Left lung (tissue), 10 donors: ENCODE data around the gene IRX5. TPM values are rescaled to one million over a fixed set of nuclear protein-coding genes. Genes with fewer than 3 reads are reported as not detected.

Source experiments
- ATAC-seq: fragments of 200-7000 bp; cut with Tn5 transposase; one replicate; pipeline ENCODE4 v1.9.1; 2020; ENCODE audit warnings: moderate library complexity
- DNase-seq, 4 donors: peaks; one replicate each; pipeline ENCODE4 v3.0.0-alpha.2; 2013 to 2020
- H3K27ac ChIP-seq, 2 donors: fragments of 200-600 bp; sonication (generic) in 1 of 2; one replicate each; pipeline versions ENCODE4 v1.5.0 to v1.8.0; 2020 to 2021
- H3K27me3 ChIP-seq, 2 donors: fragments of 200-600 bp; sonication (generic) in 1 of 2; one replicate each; pipeline versions ENCODE4 v1.5.0 to v1.8.0; 2020 to 2021
- H3K36me3 ChIP-seq, 2 donors: fragments of 200-600 bp; sonication (generic) in 1 of 2; one replicate each; pipeline versions ENCODE4 v1.5.0 to v1.8.0; 2020 to 2021
- H3K4me1 ChIP-seq, 2 donors: fragments of 200-600 bp; one replicate each; pipeline ENCODE4 v1.8.0; 2021
- H3K4me3 ChIP-seq, 2 donors: fragments of 200-600 bp; sonication (generic) in 1 of 2; one replicate each; pipeline versions ENCODE4 v1.5.0 to v1.8.0; 2020 to 2021; ENCODE audit warnings: mild to moderate bottlenecking in 1 of 2
- H3K9me3 ChIP-seq, 2 donors: fragments of 200-600 bp; sonication (generic) in 1 of 2; one replicate each; pipeline versions ENCODE4 v1.5.0 to v1.8.0; 2020 to 2021
- CTCF ChIP-seq, 2 donors: fragments of 200-600 bp; sonication (generic) in 1 of 2; IDR thresholded peaks; one replicate each; pipeline versions ENCODE4 v1.5.0 to v1.8.0; 2021; ENCODE audit warnings: antibody characterized with exemption in 2 of 2
- intact Hi-C, 2 donors: fragments of 100-400 bp; cut with DNase I; formaldehyde crosslinking; loops; one replicate each; pipeline versions ENCODE4 v1.11.2 to v1.14.2; 2022
- polyA plus RNA-seq, 6 donors: library from polyadenylated mRNA; unstranded; fragments of 120-200 nt; gene quantifications; one replicate each; pipeline ENCODE4 v1.2.1, GENCODE V29; 2013; ENCODE audit not compliant: insufficient read length in 6 of 6
- total RNA-seq, 2 donors: library from RNA; stranded (reverse); fragmentation: NEBNext Ultra II Directional; extraction: Animal tissue kit (Norgen Biotek cat#: 25700); gene quantifications; one replicate each; pipeline ENCODE4 v1.2.1, GENCODE V29; 2021
- donor health status: DM: no; HTN: yes; CAD: no.
- donor health status: DM: no; HTN: no; CAD: no.

IRX5 gene
- total and polyA plus RNA-seq, 8 donors, result 12.8 to 35.4 (median 26.2) TPM

- Histone ChIP-seq H3K4me3 (peak overlapping the region in 1 of 2 donors; percentile 54), H3K4me1 (peaks cover 4 to 31% of the 10 kb centered on the region in 2 donors), H3K27me3 (peaks cover 78 to 100% of the 10 kb centered on the region in 2 donors), H3K36me3 (no peaks in the 10 kb centered on the region), H3K9me3 (no peaks in the 10 kb centered on the region), H3K27ac (peak overlapping the region; percentile 75 to 86)
- DNase-seq, result peak in 2 of 4 donors; percentile 62 to 79
- no peak for TF ChIP-seq CTCF (IDR thresholded peaks at IDR 0.05)
- intact Hi-C loops, result loop anchor here in 1 of 2 donors (10.0 kb wide), 1 partner anchor 654 kb away; the partner anchor contains the start of gene IRX3
- ATAC-seq, result peak; percentile 33
These were observed 7.8 kb downstream of the IRX5 start for GRCh38 chr16:54938212-54939028.

- peaks cover 72 to 99% of the 10 kb centered on the region in 2 donors for H3K27me3 ChIP-seq
- H3K4me3 ChIP-seq, result peak overlapping the region in 1 of 2 donors; percentile 54
- DNase-seq (no peak), ATAC-seq (no peak)
- no peaks in the 10 kb centered on the region for H3K9me3 ChIP-seq
- peaks cover 4 to 31% of the 10 kb centered on the region in 2 donors for H3K4me1 ChIP-seq
- H3K27ac ChIP-seq, result peak overlapping the region; percentile 75 to 86
- no peaks in the 10 kb centered on the region for H3K36me3 ChIP-seq
- TF ChIP-seq CTCF (IDR thresholded peaks at IDR 0.05), result no peak
- intact Hi-C loops, result loop anchor here in 1 of 2 donors (10.0 kb wide), 1 partner anchor 654 kb away; the partner anchor contains the start of gene IRX3
These were observed 8.3 kb downstream of the IRX5 start for GRCh38 chr16:54939029-54939346.

- no peak overlapping the region for H3K4me3 ChIP-seq
- peaks cover 4 to 31% of the 10 kb centered on the region in 2 donors for H3K4me1 ChIP-seq
- intact Hi-C loops, result loop anchor here in 1 of 2 donors (10.0 kb wide), 1 partner anchor 655 kb away; the partner anchor contains the start of gene IRX3
- ATAC-seq (no peak), DNase-seq (peak in 1 of 4 donors; percentile 81)
- H3K9me3 ChIP-seq, result no peaks in the 10 kb centered on the region
- TF ChIP-seq CTCF (IDR thresholded peaks at IDR 0.05), result no peak
- no peaks in the 10 kb centered on the region for H3K36me3 ChIP-seq
- no peak overlapping the region for H3K27ac ChIP-seq
- H3K27me3 ChIP-seq, result peaks cover 65 to 99% of the 10 kb centered on the region in 2 donors
These were observed 9.0 kb downstream of the IRX5 start for GRCh38 chr16:54939510-54940278.

- ATAC-seq, result no peak
- peaks cover 59 to 99% of the 10 kb centered on the region in 2 donors for H3K27me3 ChIP-seq
- intact Hi-C loops, result no loop called here
These were observed 9.6 kb downstream of the IRX5 start for GRCh38 chr16:54940279-54940604.

More at GRCh38 chr16:54940279-54940604, 9.6 kb downstream of the IRX5 start:
- Histone ChIP-seq H3K9me3 (no peaks in the 10 kb centered on the region), H3K36me3 (no peaks in the 10 kb centered on the region), H3K27ac (no peak overlapping the region), H3K4me1 (peaks cover 4 to 31% of the 10 kb centered on the region in 2 donors), H3K4me3 (no peak overlapping the region)
- no peak for DNase-seq
- TF ChIP-seq CTCF (IDR thresholded peaks at IDR 0.05), result no peak
